CD4-positive, alpha-beta T cell (primary cell): ENCODE data around the gene RAB28. TPM values are rescaled to one million over a fixed set of nuclear protein-coding genes. Genes with fewer than 3 reads are reported as not detected.

Source experiments
- ATAC-seq: fragments of 200-7000 bp; cut with Tn5 transposase; one replicate; pipeline ENCODE4 v1.10.0; 2022; ENCODE audit warnings: mild to moderate bottlenecking; ENCODE audit not compliant: poor library complexity
- CTCF ChIA-PET: fragments of 350-600 bp; sonication (Branson Sonifier 250); formaldehyde crosslinking; loops from one replicate; lab custom pipeline; 2021; ENCODE audit warnings: antibody characterized with exemption, inconsistent platforms; lab: Charles Lee
- POLR2A ChIA-PET: fragments of 350-600 bp; sonication (Branson Sonifier 250); formaldehyde crosslinking; loops from one replicate; lab custom pipeline; 2021; ENCODE audit warnings: antibody characterized with exemption, inconsistent platforms; lab: Charles Lee
- DNase-seq, 14 experiments: peaks; one replicate each; pipeline ENCODE4 v3.0.0-alpha.2; 2013 to 2020; ENCODE audit warnings: mixed read lengths in 2 of 14
- H3K27ac ChIP-seq, 2 donors: one replicate each; pipeline versions ENCODE4 v1.5.1 to v1.7.0; 2013; ENCODE audit warnings: low read length in 2 of 2, low read depth in 1 of 2, mild to moderate bottlenecking in 1 of 2
- H3K27me3 ChIP-seq, 2 experiments: 1 replicate in 1 of 2; 2 replicates in 1 of 2; pipeline versions ENCODE4 v1.6.1 to v1.7.0; 2013; ENCODE audit warnings: low read length in 2 of 2, control low read depth in 1 of 2, mild to moderate bottlenecking in 1 of 2, moderate library complexity in 1 of 2; ENCODE audit not compliant: insufficient read depth in 2 of 2, control insufficient read depth in 1 of 2
- H3K36me3 ChIP-seq: one replicate; pipeline ENCODE4 v1.6.1; 2013; ENCODE audit warnings: low read length, control low read depth; ENCODE audit not compliant: insufficient read depth
- H3K4me1 ChIP-seq: one replicate; pipeline ENCODE4 v1.6.1; 2013; ENCODE audit warnings: low read length, control low read depth; ENCODE audit not compliant: insufficient read depth
- H3K4me3 ChIP-seq: one replicate; pipeline ENCODE4 v1.5.1; 2013; ENCODE audit warnings: mild to moderate bottlenecking, low read length, moderate library complexity
- H3K9me3 ChIP-seq, 2 experiments: 1 replicate in 1 of 2; 2 replicates in 1 of 2; pipeline versions ENCODE4 v1.6.1 to v1.7.0; 2013; ENCODE audit warnings: low read length in 2 of 2, mild to moderate bottlenecking in 2 of 2, control low read depth in 1 of 2, moderate library complexity in 1 of 2; ENCODE audit not compliant: control insufficient read depth in 1 of 2, insufficient read depth in 1 of 2
- H3K27ac Mint-ChIP-seq: one replicate; pipeline ENCODE4 v1.8.0; 2020; ENCODE audit warnings: mixed read lengths
- H3K27me3 Mint-ChIP-seq: one replicate; pipeline ENCODE4 v1.8.0; 2021; ENCODE audit warnings: mixed read lengths
- H3K36me3 Mint-ChIP-seq: one replicate; pipeline ENCODE4 v1.8.0; 2021; ENCODE audit warnings: low read depth, mixed read lengths
- H3K4me1 Mint-ChIP-seq: one replicate; pipeline ENCODE4 v1.8.0; 2021; ENCODE audit warnings: low read depth, mixed read lengths
- H3K4me3 Mint-ChIP-seq: one replicate; pipeline ENCODE4 v1.8.0; 2020; ENCODE audit warnings: mild to moderate bottlenecking, mixed read lengths
- H3K9me3 Mint-ChIP-seq: one replicate; pipeline ENCODE4 v1.8.0; 2020; ENCODE audit warnings: mixed read lengths
- intact Hi-C, 2 experiments: fragments of 100-400 bp; cut with DNase I in 1 of 2; cut with micrococcal nuclease in 1 of 2; formaldehyde crosslinking; loops; one replicate each; pipeline versions ENCODE4 v1.15.1 to v1.9.0; 2023 to 2025; cut with DNase I, micrococcal nuclease
- total RNA-seq, 174 experiments: library from RNA in 2 of 174; stranded (reverse) in 2 of 174; gene quantifications; one replicate each; pipeline ENCODE4 v1.2.3 and lab custom pipeline; 2021 to 2026
- TF ChIP-seq, protein P1 (sequence below): fragments of 200-600 bp; IDR thresholded peaks from one replicate; pipeline ENCODE4 v1.8.0; 2022; ENCODE audit warnings: antibody characterized with exemption, mild to moderate bottlenecking

The RAB28 gene
- total RNA-seq, 2 experiments from 2014 or later, result 3.9 to 4.2 TPM

DNA sequence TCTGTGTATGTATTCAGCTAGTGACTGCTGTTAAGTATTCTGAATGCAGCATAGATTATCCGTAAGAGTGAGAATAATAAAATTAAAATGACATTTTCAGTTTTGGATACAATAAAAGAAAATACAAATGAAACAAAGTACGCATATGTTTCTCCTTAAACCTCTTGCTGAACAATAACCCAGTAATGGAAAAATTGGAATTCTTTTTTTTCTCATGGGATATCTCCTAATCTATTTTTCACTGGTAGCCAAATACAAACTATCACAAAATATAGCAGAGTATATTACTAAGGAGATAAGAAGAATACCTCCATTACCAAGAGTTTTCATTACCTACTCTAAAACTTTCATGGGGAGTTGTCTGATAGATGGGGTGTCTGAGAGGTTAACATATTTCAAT is 6.0 kb downstream of the RAB28 start:
- H3K27me3 ChIP-seq, result no peaks in the 10 kb centered on the region
- H3K4me1 ChIP-seq, result peaks cover 6% of the 10 kb centered on the region
- CTCF ChIA-PET, result no interaction called here
- Mint-ChIP-seq H3K9me3 (no peaks in the 10 kb centered on the region), H3K27me3 (no peaks in the 10 kb centered on the region), H3K27ac (no peak overlapping the region), H3K4me1 (peaks cover 17% of the 10 kb centered on the region), H3K36me3 (peaks cover 14% of the 10 kb centered on the region), H3K4me3 (no peak overlapping the region)
- H3K4me3 ChIP-seq, result no peak overlapping the region
- no peaks in the 10 kb centered on the region for H3K9me3 ChIP-seq
- ATAC-seq (no peak), DNase-seq (no peak)
- no peak overlapping the region for H3K27ac ChIP-seq
- peaks cover 5% of the 10 kb centered on the region for H3K36me3 ChIP-seq
- intact Hi-C loops, result no loop called here
- TF ChIP-seq, protein P1, sequence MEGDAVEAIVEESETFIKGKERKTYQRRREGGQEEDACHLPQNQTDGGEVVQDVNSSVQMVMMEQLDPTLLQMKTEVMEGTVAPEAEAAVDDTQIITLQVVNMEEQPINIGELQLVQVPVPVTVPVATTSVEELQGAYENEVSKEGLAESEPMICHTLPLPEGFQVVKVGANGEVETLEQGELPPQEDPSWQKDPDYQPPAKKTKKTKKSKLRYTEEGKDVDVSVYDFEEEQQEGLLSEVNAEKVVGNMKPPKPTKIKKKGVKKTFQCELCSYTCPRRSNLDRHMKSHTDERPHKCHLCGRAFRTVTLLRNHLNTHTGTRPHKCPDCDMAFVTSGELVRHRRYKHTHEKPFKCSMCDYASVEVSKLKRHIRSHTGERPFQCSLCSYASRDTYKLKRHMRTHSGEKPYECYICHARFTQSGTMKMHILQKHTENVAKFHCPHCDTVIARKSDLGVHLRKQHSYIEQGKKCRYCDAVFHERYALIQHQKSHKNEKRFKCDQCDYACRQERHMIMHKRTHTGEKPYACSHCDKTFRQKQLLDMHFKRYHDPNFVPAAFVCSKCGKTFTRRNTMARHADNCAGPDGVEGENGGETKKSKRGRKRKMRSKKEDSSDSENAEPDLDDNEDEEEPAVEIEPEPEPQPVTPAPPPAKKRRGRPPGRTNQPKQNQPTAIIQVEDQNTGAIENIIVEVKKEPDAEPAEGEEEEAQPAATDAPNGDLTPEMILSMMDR, result no peak
- POLR2A ChIA-PET, result no interaction called here

DNA sequence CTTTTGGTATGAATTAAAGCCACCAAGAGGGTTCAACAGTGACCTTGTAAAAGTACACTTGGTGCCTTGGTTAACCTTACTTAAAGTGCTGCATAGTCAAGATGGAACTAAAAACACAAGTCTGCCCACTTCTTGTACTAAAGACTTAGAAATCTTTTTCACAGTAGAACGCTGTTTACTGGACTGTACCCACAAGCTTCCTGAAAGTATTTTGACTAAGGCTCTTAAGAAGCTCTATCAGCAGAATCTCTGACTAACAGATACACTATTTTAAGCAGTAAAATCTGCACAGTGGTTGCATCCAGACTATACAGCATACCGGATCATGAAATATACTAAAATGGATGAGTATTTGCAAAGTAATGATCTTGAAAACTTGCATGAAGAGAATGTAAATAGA is 7.2 kb downstream of the RAB28 start:
- intact Hi-C loops, result no loop called here
- no peak for DNase-seq
- H3K27ac Mint-ChIP-seq, result no peak overlapping the region

DNA sequence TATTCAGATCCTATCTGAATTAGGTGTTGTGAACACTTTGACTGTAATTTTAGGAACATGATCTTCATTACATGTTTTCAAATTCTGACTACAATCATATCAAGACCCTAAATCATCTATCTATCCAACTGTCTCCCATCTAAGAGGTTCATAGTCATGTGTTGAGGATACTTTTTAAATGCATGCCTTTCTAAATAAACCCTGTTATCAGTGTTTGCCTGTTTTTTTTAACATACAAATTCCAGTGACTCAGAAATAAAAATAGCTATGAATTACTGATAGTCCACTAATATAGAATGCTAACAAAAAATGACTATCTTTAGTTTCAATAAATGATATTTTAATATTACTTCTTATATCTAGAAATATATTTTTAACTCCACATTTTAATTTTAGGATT is 8.0 kb downstream of the RAB28 start:
- Histone ChIP-seq H3K9me3 (no peaks in the 10 kb centered on the region), H3K27me3 (no peaks in the 10 kb centered on the region), H3K36me3 (peaks cover 5% of the 10 kb centered on the region), H3K4me3 (no peak overlapping the region), H3K27ac (no peak overlapping the region), H3K4me1 (no peaks in the 10 kb centered on the region)
- Mint-ChIP-seq H3K36me3 (peaks cover 21% of the 10 kb centered on the region), H3K4me3 (no peak overlapping the region), H3K9me3 (no peaks in the 10 kb centered on the region), H3K4me1 (peaks cover 5% of the 10 kb centered on the region), H3K27ac (no peak overlapping the region), H3K27me3 (no peaks in the 10 kb centered on the region)
- no peak for ATAC-seq
- intact Hi-C loops, result no loop called here
- no peak for DNase-seq
- TF ChIP-seq, protein P1, result no peak
- POLR2A ChIA-PET, result no interaction called here
- CTCF ChIA-PET, result no interaction called here

More for the DNA sequence above, 7.2 kb downstream of the RAB28 start:
- H3K27me3 Mint-ChIP-seq, result no peaks in the 10 kb centered on the region
- Histone ChIP-seq H3K9me3 (no peaks in the 10 kb centered on the region), H3K4me1 (no peaks in the 10 kb centered on the region), H3K27ac (no peak overlapping the region), H3K4me3 (no peak overlapping the region), H3K27me3 (no peaks in the 10 kb centered on the region), H3K36me3 (peaks cover 5% of the 10 kb centered on the region)
- TF ChIP-seq, protein P1, result no peak
- no peak for ATAC-seq
- H3K9me3 Mint-ChIP-seq, result no peaks in the 10 kb centered on the region
- H3K4me3 Mint-ChIP-seq, result no peak overlapping the region
- ChIA-PET CTCF (interaction anchor here (1.0 kb wide), 1 partner anchor 9 kb away, joined by 3 read pairs; no protein-coding TSS in a partner anchor), POLR2A (no interaction called here)
- H3K36me3 Mint-ChIP-seq, result peaks cover 17% of the 10 kb centered on the region
- peaks cover 10% of the 10 kb centered on the region for H3K4me1 Mint-ChIP-seq
